HG03432 (cell line): Measurements from ENCODE around the gene DUSP10.

Experiments used
- ATAC-seq: cut with Tn5 transposase; IDR thresholded peaks from one replicate; pipeline ENCODE4 v1.9.1; 2021; ENCODE audit warnings: mild to moderate bottlenecking, moderate library complexity; ENCODE audit not compliant: unreplicated experiment

The DUSP10 gene

DNA sequence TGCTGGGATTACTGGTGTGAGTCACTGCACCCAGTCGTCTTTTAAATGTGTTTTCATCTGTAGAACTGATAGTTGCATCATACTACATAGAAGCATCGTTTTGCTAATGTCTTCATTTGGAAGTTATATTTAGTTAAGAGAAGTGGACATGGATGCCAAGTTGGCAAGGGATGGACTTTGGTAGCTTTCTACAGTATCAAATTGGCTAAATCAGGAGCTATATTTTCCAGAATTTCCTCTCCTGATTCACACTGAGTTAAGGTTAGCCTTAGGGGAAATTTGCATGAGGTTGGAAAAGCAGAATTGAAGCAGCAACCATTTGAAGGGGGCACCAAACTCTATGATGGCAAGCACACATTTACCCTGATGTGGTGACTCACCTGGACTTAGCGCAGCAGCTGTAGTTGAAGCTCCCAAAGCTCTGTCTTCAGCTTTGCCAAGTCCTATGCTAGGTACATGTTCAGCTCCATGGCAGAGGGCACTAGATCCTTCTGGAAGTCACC is 43.9 kb downstream of the DUSP10 start:
- no peak for ATAC-seq

DNA sequence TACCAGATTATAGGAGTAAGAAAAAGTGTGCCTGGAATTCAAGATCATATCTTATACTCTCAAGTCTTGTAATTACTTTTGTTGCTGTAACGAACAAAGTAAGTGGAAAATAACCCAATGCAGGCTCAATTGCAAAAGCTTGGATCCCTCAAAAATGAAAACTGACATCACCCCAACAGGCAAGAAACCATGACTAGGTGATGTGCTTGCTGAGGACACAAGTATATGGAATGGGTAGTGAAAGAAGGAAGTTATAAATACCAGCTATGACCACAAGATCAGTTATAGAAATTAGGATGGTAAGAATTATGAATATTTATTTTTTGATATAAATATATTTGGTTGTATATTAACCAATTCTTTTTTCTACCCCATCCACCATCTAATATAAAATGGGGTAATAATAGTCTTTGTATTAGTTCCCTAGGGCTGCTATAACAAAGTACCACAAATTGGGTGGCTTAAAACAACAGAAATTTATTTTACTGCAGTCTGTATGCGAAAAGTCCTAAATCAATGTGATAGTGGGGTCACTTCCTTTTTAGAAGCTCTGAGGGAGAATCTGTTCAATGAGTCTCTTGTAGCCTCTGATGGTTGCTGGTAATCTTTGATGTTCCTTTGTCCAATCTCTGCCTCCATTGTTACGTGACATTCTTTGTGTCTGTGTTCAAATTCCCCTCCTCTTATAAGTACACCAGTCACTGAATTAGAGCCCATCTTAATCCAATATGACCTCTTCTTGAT is 45.0 kb downstream of the DUSP10 start:
- ATAC-seq: no peak

GRCh38 chr1:221696027-221696426 is 45.9 kb downstream of the DUSP10 start:
- ATAC-seq: no peak

DNA sequence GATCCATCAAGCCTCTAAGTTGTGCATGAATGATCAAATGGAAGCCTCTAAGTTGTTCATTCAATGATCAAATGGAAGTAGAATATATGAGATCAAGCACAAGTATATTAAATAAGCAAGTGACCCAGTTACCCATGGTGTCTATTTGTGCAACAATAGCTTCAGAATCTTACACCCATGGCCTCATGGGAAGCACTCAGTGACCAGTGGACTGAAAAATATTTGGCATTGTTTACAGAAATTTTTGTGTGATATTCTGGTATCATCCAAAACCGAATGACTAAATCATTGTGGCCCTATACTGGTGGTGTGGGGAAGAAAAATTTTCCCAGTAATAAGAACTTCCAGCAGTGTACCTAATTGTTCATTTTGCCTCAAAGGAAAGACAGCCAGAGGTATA is 46.6 kb downstream of the DUSP10 start:
- ATAC-seq: no peak

DNA sequence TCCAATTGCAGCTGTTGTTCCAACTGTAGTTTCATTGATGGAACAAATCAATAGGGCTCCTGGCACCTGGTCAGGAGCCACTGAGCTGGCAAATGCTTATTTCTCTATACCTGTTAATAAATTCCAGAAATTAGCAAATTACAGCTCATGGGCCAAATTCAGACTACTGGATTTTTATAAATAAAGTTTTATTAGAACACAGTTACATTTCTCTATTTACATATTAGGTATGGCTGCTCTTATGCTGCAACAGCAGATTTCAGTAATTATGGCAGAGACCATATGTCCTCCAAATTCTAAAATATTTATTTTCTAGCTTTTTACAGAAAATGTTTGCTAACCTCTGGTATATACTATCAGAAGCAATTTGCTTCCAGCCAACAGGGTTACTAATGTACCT is 47.8 kb downstream of the DUSP10 start:
- no peak for ATAC-seq

DNA sequence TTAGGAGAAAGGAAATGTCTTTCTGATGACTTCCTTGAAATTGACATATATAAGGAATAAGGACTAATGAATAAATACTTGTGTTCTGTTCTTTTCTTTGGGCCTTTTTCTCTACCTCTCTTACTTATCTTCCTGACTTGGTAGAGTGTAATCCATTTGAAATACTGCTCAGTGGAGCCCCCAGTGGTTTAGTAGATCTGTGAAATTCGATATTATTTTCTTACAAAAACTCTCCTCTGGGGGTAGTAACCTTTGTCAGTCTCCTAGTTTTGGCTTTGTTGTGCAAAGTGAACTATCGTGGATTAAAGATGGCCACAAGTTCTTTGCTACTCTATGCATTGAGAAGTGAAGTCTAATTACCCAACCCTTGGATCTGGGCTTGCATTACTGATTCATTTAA is 48.8 kb downstream of the DUSP10 start:
- ATAC-seq: no peak

DNA sequence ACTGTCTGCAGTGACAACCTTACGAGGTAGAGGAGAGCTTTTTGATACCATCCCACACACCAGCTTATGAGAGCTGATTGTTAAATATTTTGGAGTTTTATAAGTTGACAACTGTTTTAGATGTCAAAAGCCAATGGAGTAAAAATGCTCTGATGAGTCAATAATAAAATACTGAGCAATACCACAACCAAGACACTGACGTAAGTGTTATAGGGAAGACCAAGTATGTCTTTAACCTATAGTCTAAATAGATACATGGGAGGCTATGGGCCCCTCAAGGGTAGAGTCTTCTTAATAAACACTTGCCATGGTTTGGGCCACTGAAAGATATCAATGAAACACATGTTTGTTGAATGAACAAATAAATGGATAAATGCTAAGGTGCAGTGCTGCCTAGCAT is 49.2 kb downstream of the DUSP10 start:
- no peak for ATAC-seq

DNA sequence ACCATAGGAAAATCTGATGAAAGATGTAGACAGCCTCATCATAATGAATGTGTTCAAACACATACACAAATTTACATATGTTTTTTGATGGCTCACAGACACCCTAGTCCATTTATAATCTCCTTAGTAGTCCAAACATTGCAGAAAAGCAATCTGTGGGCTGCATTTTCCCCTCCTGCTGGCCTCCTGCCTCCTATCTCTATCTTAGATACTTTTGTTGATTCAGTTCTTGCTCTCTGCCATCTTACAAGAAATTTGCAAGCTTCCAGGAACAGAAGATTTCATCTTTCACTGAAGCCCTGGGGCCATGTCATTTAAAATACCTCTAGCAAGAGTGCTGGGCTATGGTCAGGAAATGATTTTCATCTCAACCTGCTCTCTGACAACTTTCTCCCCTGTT is 50.6 kb downstream of the DUSP10 start:
- ATAC-seq: no peak

DNA sequence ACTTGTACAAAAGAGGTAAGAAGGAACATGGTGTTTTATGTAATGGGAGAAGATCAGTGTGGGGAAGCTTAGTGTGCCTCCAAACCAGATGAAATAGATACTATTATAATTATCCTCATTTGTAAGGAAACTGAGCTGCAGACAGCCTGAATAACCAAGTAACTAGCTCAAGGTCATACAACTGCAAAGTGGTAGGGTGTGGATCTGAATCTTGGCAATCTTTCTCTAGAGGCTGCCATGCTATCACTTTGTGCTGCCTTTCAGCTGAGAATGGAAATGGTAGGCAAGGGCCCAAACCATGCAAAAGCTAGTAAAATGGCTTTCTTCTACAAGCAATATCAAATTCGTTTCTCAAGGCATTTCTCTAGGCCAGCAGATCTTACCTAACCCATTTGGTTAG is 51.0 kb downstream of the DUSP10 start:
- ATAC-seq: no peak

DNA sequence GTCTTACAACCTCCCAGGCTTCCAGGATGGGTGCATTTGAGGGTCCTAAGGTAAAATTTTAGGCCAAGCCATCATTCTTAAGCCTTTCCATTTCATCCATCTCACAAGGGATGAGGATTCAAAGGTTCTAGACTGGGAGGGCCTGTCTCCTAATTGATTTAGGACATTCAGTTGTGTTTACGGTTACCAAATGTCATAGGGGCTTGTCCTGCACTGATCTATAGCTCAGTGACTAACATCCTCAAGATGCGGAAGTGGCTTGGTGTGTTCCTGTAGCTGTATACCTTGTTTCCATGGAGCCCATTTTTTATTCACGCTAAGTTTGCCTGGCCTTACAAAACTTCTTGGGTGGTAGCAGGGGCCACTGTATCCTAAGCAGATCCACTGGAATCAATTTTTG is 52.8 kb downstream of the DUSP10 start:
- ATAC-seq: no peak

- ATAC-seq: no peak
These were observed 53.4 kb downstream of the DUSP10 start for GRCh38 chr1:221688488-221688843.

- ATAC-seq: no peak
These were observed 53.9 kb downstream of the DUSP10 start for GRCh38 chr1:221687836-221688487.

GRCh38 chr1:221683681-221684080 is 58.2 kb downstream of the DUSP10 start:
- ATAC-seq: no peak

GRCh38 chr1:221680085-221680484 is 61.8 kb downstream of the DUSP10 start:
- ATAC-seq: no peak

- ATAC-seq: no peak
These were observed 63.9 kb downstream of the DUSP10 start for GRCh38 chr1:221678014-221678413.

GRCh38 chr1:221675880-221676800 is 65.7 kb downstream of the DUSP10 start:
- ATAC-seq: no peak

DNA sequence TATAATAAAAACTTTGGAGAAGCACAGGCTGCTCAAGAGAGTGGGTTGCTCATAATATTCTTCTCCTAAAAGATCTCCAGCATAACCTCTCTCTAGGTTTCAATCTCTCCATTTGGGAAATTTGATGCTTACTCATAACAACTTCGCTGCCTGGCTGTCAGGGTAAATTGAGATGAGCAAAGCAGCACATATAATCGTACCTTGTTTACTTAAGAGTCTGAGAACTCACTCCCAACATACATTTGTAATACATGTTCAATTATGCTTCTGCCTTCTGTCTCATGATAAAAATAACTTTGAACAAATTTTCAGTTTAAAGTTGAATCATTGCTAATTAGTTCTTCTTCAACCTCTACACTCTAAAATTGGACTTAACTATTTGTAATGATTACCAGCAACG is 68.9 kb downstream of the DUSP10 start:
- no peak for ATAC-seq

DNA sequence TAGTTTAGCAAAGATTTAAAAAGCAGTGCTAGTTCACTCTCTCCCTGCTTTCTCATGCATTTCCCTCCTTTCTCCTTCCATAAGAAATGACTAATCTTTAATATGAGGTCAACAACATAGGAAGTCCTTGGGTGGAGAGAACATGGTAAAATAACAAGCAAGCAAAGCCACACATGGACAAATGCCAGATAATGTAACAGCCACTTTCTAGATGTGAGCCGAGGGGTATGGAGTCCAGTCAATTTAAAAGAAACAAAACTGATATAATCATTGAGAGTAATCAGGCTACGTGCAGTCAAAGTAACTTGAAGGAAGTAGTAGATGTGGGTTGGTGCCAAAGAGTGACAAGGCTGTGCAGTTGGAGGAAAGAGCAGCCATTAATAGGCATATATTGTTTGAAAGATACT is 69.6 kb downstream of the DUSP10 start:
- ATAC-seq: no peak

GRCh38 chr1:221670081-221670480 is 71.8 kb downstream of the DUSP10 start:
- ATAC-seq: no peak

DNA sequence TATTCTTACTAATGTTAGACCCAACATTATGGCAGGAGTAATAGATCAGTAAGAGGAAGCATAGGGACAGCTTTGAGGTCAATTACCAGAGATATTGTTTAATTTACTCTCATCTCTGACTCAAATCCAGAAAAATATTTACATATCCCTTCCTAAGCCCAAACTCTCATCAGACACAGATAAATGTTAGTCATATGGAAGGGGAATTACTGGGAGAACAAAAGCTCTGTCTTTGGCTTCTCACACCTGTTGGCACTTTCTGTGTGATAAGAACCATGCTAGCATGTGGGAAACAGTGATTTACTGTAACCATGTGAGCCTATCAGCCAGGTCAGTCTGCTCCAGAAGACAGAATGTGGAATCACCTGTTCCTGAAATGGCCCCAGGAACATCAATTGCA is 72.4 kb downstream of the DUSP10 start:
- no peak for ATAC-seq

DNA sequence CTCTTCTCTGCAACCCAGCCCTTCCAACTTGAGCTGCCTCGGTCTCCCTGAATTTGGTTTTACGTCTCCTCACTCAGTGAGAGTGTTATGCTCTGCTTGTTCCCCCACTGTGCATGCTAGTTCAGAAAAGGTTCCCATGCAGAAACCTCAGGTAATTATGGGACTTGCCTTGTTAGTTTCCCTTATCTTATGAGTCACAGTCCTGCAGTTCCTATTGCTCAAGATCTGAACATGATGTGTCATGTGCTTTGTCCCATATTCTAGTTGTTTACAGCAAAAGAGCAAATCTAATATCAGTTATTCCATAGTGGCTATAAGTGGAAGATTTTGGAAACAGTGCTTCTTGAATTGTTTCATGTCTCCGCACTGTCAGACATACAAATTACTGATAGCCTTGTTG is 74.4 kb downstream of the DUSP10 start:
- ATAC-seq: peak; percentile 95

- no peak for ATAC-seq
These were observed 77.6 kb downstream of the DUSP10 start for GRCh38 chr1:221664253-221664652.
